ENCODE measurements around the gene CFAP251.

GRCh38 chr12:121981456-121981855 lies 63.1 kb downstream of the CFAP251 start:
- TF ChIP-seq, protein P1, sequence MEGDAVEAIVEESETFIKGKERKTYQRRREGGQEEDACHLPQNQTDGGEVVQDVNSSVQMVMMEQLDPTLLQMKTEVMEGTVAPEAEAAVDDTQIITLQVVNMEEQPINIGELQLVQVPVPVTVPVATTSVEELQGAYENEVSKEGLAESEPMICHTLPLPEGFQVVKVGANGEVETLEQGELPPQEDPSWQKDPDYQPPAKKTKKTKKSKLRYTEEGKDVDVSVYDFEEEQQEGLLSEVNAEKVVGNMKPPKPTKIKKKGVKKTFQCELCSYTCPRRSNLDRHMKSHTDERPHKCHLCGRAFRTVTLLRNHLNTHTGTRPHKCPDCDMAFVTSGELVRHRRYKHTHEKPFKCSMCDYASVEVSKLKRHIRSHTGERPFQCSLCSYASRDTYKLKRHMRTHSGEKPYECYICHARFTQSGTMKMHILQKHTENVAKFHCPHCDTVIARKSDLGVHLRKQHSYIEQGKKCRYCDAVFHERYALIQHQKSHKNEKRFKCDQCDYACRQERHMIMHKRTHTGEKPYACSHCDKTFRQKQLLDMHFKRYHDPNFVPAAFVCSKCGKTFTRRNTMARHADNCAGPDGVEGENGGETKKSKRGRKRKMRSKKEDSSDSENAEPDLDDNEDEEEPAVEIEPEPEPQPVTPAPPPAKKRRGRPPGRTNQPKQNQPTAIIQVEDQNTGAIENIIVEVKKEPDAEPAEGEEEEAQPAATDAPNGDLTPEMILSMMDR (IDR thresholded peaks at IDR 0.05 in 4 of 5, conservative IDR thresholded peaks at IDR 0.05 in 1 of 5), result no peak
- no peak for TF ChIP-seq POLR2A (IDR thresholded peaks at IDR 0.05)

Measured in gastrocnemius medialis (tissue), 4 donors.